Loucy (cell line): ENCODE results near the gene RAB19.

Source experiments
- H2AFZ ChIP-seq: fragments of 200-600 bp; sonication (generic); 2 replicates; pipeline ENCODE4 v1.6.0; 2016; ENCODE audit warnings: antibody characterized with exemption, mild to moderate bottlenecking, low read length, moderate library complexity
- H3F3A ChIP-seq: fragments of 200-600 bp; 2 replicates; pipeline ENCODE4 v1.6.0; 2016; ENCODE audit warnings: antibody characterized with exemption, low read depth, mild to moderate bottlenecking
- H3K27me3 ChIP-seq: fragments of 200-600 bp; sonication (generic); 2 replicates; pipeline ENCODE4 v1.6.1; 2014; ENCODE audit warnings: low read length, mild to moderate bottlenecking; ENCODE audit not compliant: insufficient read depth, poor library complexity, severe bottlenecking
- H3K36me3 ChIP-seq: fragments of 200-600 bp; sonication (generic); 2 replicates; pipeline ENCODE4 v1.6.1; 2016; ENCODE audit warnings: low read length; ENCODE audit not compliant: insufficient read depth
- H3K4me1 ChIP-seq: fragments of 200-600 bp; sonication (generic); 2 replicates; pipeline ENCODE4 v1.5.1; 2014; ENCODE audit warnings: low read length, mild to moderate bottlenecking; ENCODE audit not compliant: insufficient read depth, poor library complexity, severe bottlenecking
- H3K4me2 ChIP-seq: fragments of 200-600 bp; sonication (generic); 2 replicates; pipeline ENCODE4 v1.6.0; 2014; ENCODE audit warnings: antibody characterized with exemption, low read length, low read depth, mild to moderate bottlenecking; ENCODE audit not compliant: poor library complexity, severe bottlenecking
- H3K4me3 ChIP-seq: fragments of 200-600 bp; sonication (generic); 2 replicates; pipeline ENCODE4 v1.5.1; 2014; ENCODE audit warnings: low read length, mild to moderate bottlenecking, mixed read lengths; ENCODE audit not compliant: poor library complexity, severe bottlenecking
- H3K79me2 ChIP-seq: fragments of 200-600 bp; sonication (generic); 2 replicates; pipeline ENCODE4 v1.6.1; 2014; ENCODE audit warnings: low read length; ENCODE audit not compliant: insufficient read depth
- H3K9ac ChIP-seq: fragments of 200-600 bp; sonication (generic); 2 replicates; pipeline ENCODE4 v1.6.0; 2014; ENCODE audit warnings: mild to moderate bottlenecking, low read depth, low read length, moderate library complexity; ENCODE audit not compliant: poor library complexity, severe bottlenecking
- H3K9me2 ChIP-seq: fragments of 200-600 bp; sonication (generic); replicated peaks from 2 replicates; pipeline ENCODE4 v1.6.1; 2016; ENCODE audit warnings: low read depth, low read length, mixed read lengths
- H3K9me3 ChIP-seq: fragments of 200-600 bp; sonication (generic); 2 replicates; pipeline ENCODE4 v1.6.1; 2014; ENCODE audit warnings: mild to moderate bottlenecking, antibody characterized with exemption, low read length, low read depth; ENCODE audit not compliant: insufficient read depth
- H4K20me1 ChIP-seq: fragments of 200-600 bp; sonication (generic); 2 replicates; pipeline ENCODE4 v1.6.0; 2014; ENCODE audit warnings: antibody characterized with exemption, low read length, mild to moderate bottlenecking; ENCODE audit not compliant: insufficient read depth, poor library complexity, severe bottlenecking
- CTCF ChIP-seq: fragments of 200-600 bp; sonication (generic); conservative IDR thresholded peaks from 2 replicates; pipeline ENCODE4 v1.5.1; 2014; ENCODE audit warnings: mild to moderate bottlenecking, antibody characterized with exemption, low read length
- EZH2phosphoT487 ChIP-seq: fragments of 200-600 bp; IDR thresholded peaks from 2 replicates; pipeline ENCODE4 v1.6.1; 2018; ENCODE audit warnings: antibody characterized with exemption, mild to moderate bottlenecking, moderate library complexity, borderline replicate concordance

RAB19 gene

GRCh38 chr7:140425718-140426117 is 21.9 kb downstream of the RAB19 start:
- Histone ChIP-seq H3K4me2 (no peak overlapping the region), H3F3A (no peaks in the 10 kb centered on the region), H2AFZ (no peak overlapping the region), H3K4me3 (no peak overlapping the region), H3K27me3 (no peaks in the 10 kb centered on the region), H3K79me2 (no peaks in the 10 kb centered on the region), H3K9me3 (no peaks in the 10 kb centered on the region), H4K20me1 (no peaks in the 10 kb centered on the region), H3K9ac (no peak overlapping the region), H3K9me2 (no peaks in the 10 kb centered on the region), H3K4me1 (no peaks in the 10 kb centered on the region), H3K36me3 (no peaks in the 10 kb centered on the region)
- no peak for TF ChIP-seq EZH2phosphoT487
- TF ChIP-seq CTCF: no peak

GRCh38 chr7:140426130-140426529 is 22.3 kb downstream of the RAB19 start:
- no peaks in the 10 kb centered on the region for H3K9me3 ChIP-seq
- H3K9ac ChIP-seq: no peak overlapping the region
- H4K20me1 ChIP-seq: no peaks in the 10 kb centered on the region
- H2AFZ ChIP-seq: no peak overlapping the region
- no peaks in the 10 kb centered on the region for H3K9me2 ChIP-seq
- H3K79me2 ChIP-seq: no peaks in the 10 kb centered on the region
- H3K27me3 ChIP-seq: no peaks in the 10 kb centered on the region
- no peak overlapping the region for H3K4me2 ChIP-seq
- no peak overlapping the region for H3K4me3 ChIP-seq
- TF ChIP-seq CTCF (no peak), EZH2phosphoT487 (no peak)
- H3F3A ChIP-seq: no peaks in the 10 kb centered on the region
- H3K36me3 ChIP-seq: no peaks in the 10 kb centered on the region
- H3K4me1 ChIP-seq: no peaks in the 10 kb centered on the region

- Histone ChIP-seq H2AFZ (no peak overlapping the region), H3K9me2 (no peaks in the 10 kb centered on the region), H4K20me1 (no peaks in the 10 kb centered on the region), H3K9me3 (no peaks in the 10 kb centered on the region), H3K4me2 (no peak overlapping the region), H3K36me3 (no peaks in the 10 kb centered on the region), H3K79me2 (no peaks in the 10 kb centered on the region), H3F3A (no peaks in the 10 kb centered on the region), H3K4me1 (no peaks in the 10 kb centered on the region), H3K9ac (no peak overlapping the region), H3K4me3 (no peak overlapping the region), H3K27me3 (no peaks in the 10 kb centered on the region)
- TF ChIP-seq CTCF (no peak), EZH2phosphoT487 (no peak)
Measured at GRCh38 chr7:140433396-140433795, 29.5 kb downstream of the RAB19 start.
